ENCODE data around the gene PCIF1.
"Not testable (repeated sequence)": the region's sequence is repeated elsewhere in the genome, so short reads cannot be mapped to it uniquely, and the experiment has no call there.

Gene PCIF1

GRCh38 chr20:45947110-45947866 lies 12.8 kb downstream of the PCIF1 start:
- DNase-seq = no peak

- DNase-seq = no peak
Measured at GRCh38 chr20:45948261-45948733, 13.8 kb downstream of the PCIF1 start.

GRCh38 chr20:45948742-45949541 lies 14.5 kb downstream of the PCIF1 start:
- no peak for DNase-seq

- DNase-seq = no peak
Measured at GRCh38 chr20:45949542-45950329, 15.3 kb downstream of the PCIF1 start.

- DNase-seq = no peak
Measured at GRCh38 chr20:45950330-45950646, 15.8 kb downstream of the PCIF1 start.

GRCh38 chr20:45951925-45952834 lies 17.7 kb downstream of the PCIF1 start:
- DNase-seq = no peak

GRCh38 chr20:45952861-45953260 lies 18.4 kb downstream of the PCIF1 start:
- no peak for DNase-seq

- DNase-seq = no peak
Measured at GRCh38 chr20:45953672-45954071, 19.2 kb downstream of the PCIF1 start.

GRCh38 chr20:45956326-45956725 lies 21.8 kb downstream of the PCIF1 start:
- DNase-seq = not testable (repeated sequence)

- DNase-seq = no peak
Measured at GRCh38 chr20:45957021-45957941, 22.8 kb downstream of the PCIF1 start.

- no peak for DNase-seq
Measured at GRCh38 chr20:45958593-45958992, 24.1 kb downstream of the PCIF1 start.

- no peak for DNase-seq
Measured at GRCh38 chr20:45959126-45959525, 24.6 kb downstream of the PCIF1 start.

GRCh38 chr20:45959956-45960630 lies 25.6 kb downstream of the PCIF1 start:
- no peak for DNase-seq

- no peak for DNase-seq
Measured at GRCh38 chr20:45962031-45962755, 27.7 kb downstream of the PCIF1 start.

- peak in 1 of 5 experiments; percentile 55 for DNase-seq
Measured at GRCh38 chr20:45963059-45964005, 28.8 kb downstream of the PCIF1 start.

- no peak for DNase-seq
Measured at GRCh38 chr20:45964006-45964400, 29.5 kb downstream of the PCIF1 start.

- no peak for DNase-seq
Measured at GRCh38 chr20:45965169-45966002, 30.9 kb downstream of the PCIF1 start.

All from T-helper 2 cell (primary cell).